ENCODE measurements around the gene PLEKHA3. TPM values are rescaled to one million over a fixed set of nuclear protein-coding genes. Genes with fewer than 3 reads are reported as not detected.

Gene PLEKHA3
- total and polyA plus RNA-seq, 9 of the 15 experiments (the other 6 are each of a cell fraction or from before 2014, with no cell fraction given): 2.3 to 23.4 (median 10.5) TPM

GRCh38 chr2:178522950-178523595 is 42.8 kb downstream of the PLEKHA3 start (continued):
- TF ChIP-seq ZNF311 (CRISPR knock-in tag; IDR thresholded peaks at IDR 0.05) (0 out of 2 replicates have a peak, but pooled peaks have one; percentile 37), NCOR1 (IDR thresholded peaks at IDR 0.05) (0 out of 2 replicates have a peak, but pooled peaks have one; percentile 6), AFF4 (CRISPR knock-in tag; IDR thresholded peaks at IDR 0.05) (no peak), ZNF407 (IDR thresholded peaks at IDR 0.05; ENCODE audit: low read depth) (no peak), MBD2 (IDR thresholded peaks at IDR 0.05; ENCODE audit: borderline replicate concordance, low read depth) (peak; percentile 85), ZFP30 (CRISPR knock-in tag; IDR thresholded peaks at IDR 0.05; ENCODE audit: borderline replicate concordance) (no peak), XRCC5 (IDR thresholded peaks at IDR 0.05; ENCODE audit: low read depth, low read length) (peak; percentile 97), ZNF76 (CRISPR knock-in tag; IDR thresholded peaks at IDR 0.05; ENCODE audit: borderline replicate concordance) (peak; percentile 75; the same call in 1 of the 2 replicates), HNRNPH1 (optimal IDR thresholded peaks at IDR 0.05; ENCODE audit: low read depth, low read length) (no peak), ZBTB9 (CRISPR knock-in tag; IDR thresholded peaks at IDR 0.05) (peak; percentile 48; the same call in 1 of the 2 replicates), HDAC2 (IDR thresholded peaks at IDR 0.05) (peak; percentile 69), TAF1 (IDR thresholded peaks at IDR 0.05; ENCODE audit: control insufficient read depth, extremely low read depth, insufficient read depth, low read length, severe bottlenecking) (peak; percentile 96), BCOR (IDR thresholded peaks at IDR 0.05) (no peak), NFE2 (IDR thresholded peaks at IDR 0.05; ENCODE audit: low read depth) (0 out of 2 replicates have a peak, but pooled peaks have one; percentile 36)
